H9 (cell line): ENCODE data around the gene ATP2B2. TPM values are rescaled to one million over a fixed set of nuclear protein-coding genes. Genes with fewer than 3 reads are reported as not detected.

Experiments
- DNase-seq: peaks from one replicate; pipeline ENCODE4 v3.0.0-alpha.2; 2017
- H2AFZ ChIP-seq: one replicate; pipeline ENCODE4 v1.6.1; 2013; ENCODE audit warnings: mild to moderate bottlenecking, low read length, control low read depth, moderate library complexity
- H2AK5ac ChIP-seq: 2 replicates; pipeline ENCODE4 v1.6.1; 2013; ENCODE audit warnings: low read length, control low read depth, mixed read lengths; ENCODE audit not compliant: insufficient read length
- H2BK120ac ChIP-seq: one replicate; pipeline ENCODE4 v1.6.1; 2013; ENCODE audit warnings: low read depth, mild to moderate bottlenecking, low read length, control low read depth, inconsistent platforms; ENCODE audit not compliant: poor library complexity, severe bottlenecking
- H2BK12ac ChIP-seq: 2 replicates; pipeline ENCODE4 v1.6.1; 2013; ENCODE audit warnings: low read length, control low read depth, mixed read lengths, low read depth; ENCODE audit not compliant: insufficient read length
- H2BK15ac ChIP-seq: 2 replicates; pipeline ENCODE4 v1.6.1; 2013; ENCODE audit warnings: low read depth, low read length, control low read depth
- H2BK20ac ChIP-seq: one replicate; pipeline ENCODE4 v1.6.1; 2013; ENCODE audit warnings: low read depth, mild to moderate bottlenecking, low read length, control low read depth, inconsistent platforms; ENCODE audit not compliant: poor library complexity, severe bottlenecking
- H2BK5ac ChIP-seq: 2 replicates; pipeline ENCODE4 v1.6.1; 2013; ENCODE audit warnings: low read length, control low read depth, mixed read lengths; ENCODE audit not compliant: insufficient read length
- H3K14ac ChIP-seq: 2 replicates; pipeline ENCODE4 v1.6.1; 2013; ENCODE audit warnings: low read length, control low read depth; ENCODE audit not compliant: insufficient read depth
- H3K18ac ChIP-seq: 2 replicates; pipeline ENCODE4 v1.6.1; 2013; ENCODE audit warnings: low read depth, mild to moderate bottlenecking, mixed read lengths, low read length, control low read depth; ENCODE audit not compliant: insufficient read length
- H3K23ac ChIP-seq: 2 replicates; pipeline ENCODE4 v1.6.1; 2013; ENCODE audit warnings: low read length, control low read depth, mixed read lengths, low read depth; ENCODE audit not compliant: insufficient read length
- H3K23me2 ChIP-seq: 2 replicates; pipeline ENCODE4 v1.6.1; 2013; ENCODE audit warnings: low read depth, mild to moderate bottlenecking, mixed read lengths, low read length, control low read depth; ENCODE audit not compliant: insufficient read length, poor library complexity, severe bottlenecking
- H3K27ac ChIP-seq: 2 replicates; pipeline ENCODE4 v1.5.1; 2013; ENCODE audit warnings: low read length, control low read depth, mixed read lengths, low read depth; ENCODE audit not compliant: insufficient read length
- H3K27me3 ChIP-seq: 2 replicates; pipeline ENCODE4 v1.6.1; 2013; ENCODE audit warnings: low read length, control low read depth, inconsistent platforms; ENCODE audit not compliant: insufficient read depth
- H3K4ac ChIP-seq: 2 replicates; pipeline ENCODE4 v1.6.1; 2013; ENCODE audit warnings: low read depth, mild to moderate bottlenecking, control low read depth, inconsistent platforms, low read length, moderate library complexity
- H3K4me1 ChIP-seq: 2 replicates; pipeline ENCODE4 v1.6.1; 2013; ENCODE audit warnings: low read length, control low read depth, inconsistent platforms; ENCODE audit not compliant: insufficient read depth
- H3K4me2 ChIP-seq: 2 replicates; pipeline ENCODE4 v1.6.1; 2013; ENCODE audit warnings: low read length, control low read depth, mixed read lengths; ENCODE audit not compliant: insufficient read length, insufficient read depth
- H3K56ac ChIP-seq: 2 replicates; pipeline ENCODE4 v1.6.1; 2013; ENCODE audit warnings: low read depth, mild to moderate bottlenecking, mixed read lengths, low read length, control low read depth; ENCODE audit not compliant: insufficient read length
- H3K79me1 ChIP-seq: 2 replicates; pipeline ENCODE4 v1.6.1; 2013; ENCODE audit warnings: low read depth, mild to moderate bottlenecking, moderate library complexity, low read length, control low read depth, inconsistent platforms; ENCODE audit not compliant: insufficient read depth, poor library complexity, severe bottlenecking
- H3K79me2 ChIP-seq: 2 replicates; pipeline ENCODE4 v1.6.1; 2013; ENCODE audit warnings: low read length, control low read depth, inconsistent platforms; ENCODE audit not compliant: insufficient read depth
- H3K9ac ChIP-seq: 2 replicates; pipeline ENCODE4 v1.6.1; 2013; ENCODE audit warnings: low read length, control low read depth, mixed read lengths; ENCODE audit not compliant: insufficient read length; ENCODE audit errors: extremely low read depth
- H3K9me3 ChIP-seq: one replicate; pipeline ENCODE4 v1.6.1; 2013; ENCODE audit warnings: low read depth, low read length, inconsistent platforms; ENCODE audit not compliant: control insufficient read depth
- H3T11ph ChIP-seq: one replicate; pipeline ENCODE4 v1.6.1; 2013; ENCODE audit warnings: mild to moderate bottlenecking, low read length, control low read depth, inconsistent platforms
- H4K20me1 ChIP-seq: one replicate; pipeline ENCODE4 v1.6.1; 2013; ENCODE audit not compliant: control insufficient read depth, insufficient read length, insufficient read depth
- H4K5ac ChIP-seq: 2 replicates; pipeline ENCODE4 v1.6.1; 2013; ENCODE audit warnings: low read depth, mild to moderate bottlenecking, mixed read lengths, low read length, control low read depth; ENCODE audit not compliant: insufficient read length
- H4K8ac ChIP-seq: replicated peaks from 2 replicates; pipeline ENCODE4 v1.6.1; 2013; ENCODE audit warnings: low read length, control low read depth, mixed read lengths, low read depth; ENCODE audit not compliant: insufficient read length
- H4K91ac ChIP-seq: 2 replicates; pipeline ENCODE4 v1.6.1; 2013; ENCODE audit warnings: low read depth, mild to moderate bottlenecking, moderate library complexity, mixed read lengths, low read length, control low read depth; ENCODE audit not compliant: insufficient read length
- H3K27ac Mint-ChIP-seq, 3 experiments: 2 replicates in 2 of 3; 3 replicates in 1 of 3; pipeline ENCODE4 v1.8.0; 2020 to 2021; ENCODE audit warnings: mixed read lengths in 3 of 3, mild to moderate bottlenecking in 1 of 3, moderate library complexity in 1 of 3
- H3K27me3 Mint-ChIP-seq: 2 replicates; pipeline ENCODE4 v1.8.0; 2021; ENCODE audit warnings: low read depth, mild to moderate bottlenecking, moderate library complexity, mixed read lengths
- H3K36me3 Mint-ChIP-seq, 3 experiments: 2 replicates in 2 of 3; 3 replicates in 1 of 3; pipeline ENCODE4 v1.8.0; 2020 to 2021; ENCODE audit warnings: low read depth in 3 of 3, mixed read lengths in 3 of 3; ENCODE audit not compliant: insufficient read depth in 1 of 3
- H3K4me1 Mint-ChIP-seq, 2 experiments: 2 replicates each; pipeline ENCODE4 v1.8.0; 2020; ENCODE audit warnings: mixed read lengths in 2 of 2
- H3K4me3 Mint-ChIP-seq, 2 experiments: 2 replicates in 1 of 2; 3 replicates in 1 of 2; pipeline ENCODE4 v1.8.0; 2020 to 2021; ENCODE audit warnings: mild to moderate bottlenecking in 2 of 2, mixed read lengths in 2 of 2, moderate library complexity in 1 of 2
- H3K9me3 Mint-ChIP-seq, 2 experiments: 2 replicates in 1 of 2; 3 replicates in 1 of 2; pipeline ENCODE4 v1.8.0; 2020; ENCODE audit warnings: mild to moderate bottlenecking in 2 of 2, mixed read lengths in 2 of 2, moderate library complexity in 1 of 2
- CTCF ChIP-seq: fragments of 200-600 bp; sonication (generic); conservative IDR thresholded peaks from 3 replicates; pipeline ENCODE4 v1.8.0; 2021; ENCODE audit warnings: antibody characterized with exemption, mild to moderate bottlenecking
- WGBS: extraction: QIAGEN DNeasy Blood & Tissue Kit; methylation state at CpG from one replicate; pipeline ENCODE4 v1.1.7; 2013; ENCODE audit warnings: missing lambda C conversion rate, low lambda C conversion rate, mixed read lengths; ENCODE audit not compliant: insufficient read length; ENCODE audit errors: extremely low coverage; 5-methylcytosine and 5-hydroxymethylcytosine counted together
- total RNA-seq: library from RNA; stranded (reverse); gene quantifications from 2 replicates; pipeline ENCODE4 v1.2.1, GENCODE V29; 2021

ATP2B2 gene
- total RNA-seq, 1 experiment from 2014 or later, result 0.33 TPM

- no peak overlapping the region for H2BK5ac ChIP-seq
- H3K14ac ChIP-seq, result no peak overlapping the region
- no peak for DNase-seq
- H3K79me1 ChIP-seq, result no peaks in the 10 kb centered on the region
- H4K5ac ChIP-seq, result no peak overlapping the region
- H4K20me1 ChIP-seq, result no peaks in the 10 kb centered on the region
- H2BK120ac ChIP-seq, result no peak overlapping the region
- no peaks in the 10 kb centered on the region for H3K23me2 ChIP-seq
- H2BK15ac ChIP-seq, result no peak overlapping the region
- Mint-ChIP-seq H3K36me3 (no peaks in the 10 kb centered on the region; a peak in 4 of 7 replicates), H3K27ac (no peak overlapping the region), H3K4me3 (no peak overlapping the region), H3K9me3 (peaks cover 1 to 2% of the 10 kb centered on the region in 2 experiments; a peak in 4 of 5 replicates), H3K4me1 (peaks cover 22 to 27% of the 10 kb centered on the region in 2 experiments), H3K27me3 (peaks cover 9% of the 10 kb centered on the region)
- no peak overlapping the region for H3K18ac ChIP-seq
- no peaks in the 10 kb centered on the region for H3K9me3 ChIP-seq
- no peak overlapping the region for H2BK20ac ChIP-seq
- no peak for TF ChIP-seq CTCF
- no peak overlapping the region for H2BK12ac ChIP-seq
- no peaks in the 10 kb centered on the region for H3K79me2 ChIP-seq
- no peak overlapping the region for H3K9ac ChIP-seq
- no CpG with 5 or more reads among the region's 6 CpGs for WGBS
- no peaks in the 10 kb centered on the region for H3K27me3 ChIP-seq
- H3K56ac ChIP-seq, result no peak overlapping the region
- no peak overlapping the region for H3K27ac ChIP-seq
- no peak overlapping the region for H4K91ac ChIP-seq
- H4K8ac ChIP-seq, result no peak overlapping the region
- no peak overlapping the region for H2AFZ ChIP-seq
- H3K4me2 ChIP-seq, result no peak overlapping the region
- H3T11ph ChIP-seq, result no peak overlapping the region
- no peak overlapping the region for H2AK5ac ChIP-seq
- no peaks in the 10 kb centered on the region; the same call in 1 of the 2 replicates for H3K4me1 ChIP-seq
- no peak overlapping the region for H3K4ac ChIP-seq
- H3K23ac ChIP-seq, result no peak overlapping the region
Measured at GRCh38 chr3:10365791-10366190, 139.6 kb downstream of the ATP2B2 start.
